Stimulated activated CD8-positive, alpha-beta memory T cell treated with anti-CD3 and anti-CD28 coated beads, Interleukin-12 subunit alpha, Interleukin-12 subunit beta, amount 100 ng/mL, for 24 hours (primary cell): ENCODE results near the gene IKZF2.

Experiments used
- DNase-seq: peaks from one replicate; pipeline ENCODE4 v3.0.0-alpha.2; 2020; ENCODE audit errors: extremely low read depth

IKZF2 gene

DNA sequence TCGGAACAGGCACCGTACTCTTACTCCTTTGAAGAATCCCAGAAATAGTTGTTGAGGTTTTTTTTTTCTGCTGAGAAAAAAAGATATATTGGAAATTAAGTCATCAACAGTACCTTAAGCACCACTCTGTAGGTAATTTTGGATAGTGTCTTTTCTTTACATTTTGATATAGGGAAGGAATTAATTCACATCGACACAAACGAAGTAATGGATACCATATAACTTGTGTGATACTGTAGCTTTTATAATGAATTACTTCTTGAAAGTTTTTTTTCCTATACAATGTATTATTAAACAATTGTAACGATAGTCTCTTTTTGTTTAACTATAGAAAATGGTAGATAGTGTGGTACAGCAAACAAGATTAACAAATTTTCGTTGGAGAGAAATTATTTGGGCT is 1.5 kb upstream of the IKZF2 start:
- no peak for DNase-seq

DNA sequence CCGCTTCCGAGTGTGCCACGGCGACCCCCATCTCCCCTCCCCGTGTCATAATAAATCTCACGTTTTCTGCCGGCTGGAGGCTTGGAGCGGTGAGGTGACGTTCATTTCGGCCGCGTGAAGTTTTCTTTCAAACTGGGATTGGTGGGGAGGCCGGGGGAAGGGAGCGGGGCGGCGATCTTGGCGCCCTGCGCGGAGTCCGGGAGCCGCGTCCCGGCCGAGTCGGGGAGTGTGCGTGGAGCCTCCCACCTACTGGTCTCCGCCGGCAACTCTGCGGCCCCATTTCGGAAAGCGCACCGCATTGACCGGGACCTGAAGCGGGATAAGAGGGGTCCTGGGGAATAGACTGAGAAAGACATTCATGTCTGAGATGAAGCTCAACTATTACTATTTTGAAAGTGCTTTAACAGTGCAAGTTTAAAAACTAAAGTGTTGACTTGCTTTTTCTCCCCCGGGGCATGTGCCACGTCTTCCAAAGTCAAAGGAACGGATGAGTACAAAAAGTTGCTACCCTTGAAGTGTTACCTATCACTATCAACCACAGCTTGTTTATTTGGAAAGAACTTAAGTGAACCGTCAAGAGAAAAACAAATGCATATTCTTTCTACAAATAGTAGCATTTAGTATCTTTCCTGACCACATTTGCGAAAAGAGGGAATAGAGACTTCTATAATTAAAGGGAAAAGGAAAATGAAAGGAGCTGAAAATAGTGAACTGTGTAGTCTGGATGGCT is 818 bp upstream of the IKZF2 start:
- DNase-seq, result no peak

DNA sequence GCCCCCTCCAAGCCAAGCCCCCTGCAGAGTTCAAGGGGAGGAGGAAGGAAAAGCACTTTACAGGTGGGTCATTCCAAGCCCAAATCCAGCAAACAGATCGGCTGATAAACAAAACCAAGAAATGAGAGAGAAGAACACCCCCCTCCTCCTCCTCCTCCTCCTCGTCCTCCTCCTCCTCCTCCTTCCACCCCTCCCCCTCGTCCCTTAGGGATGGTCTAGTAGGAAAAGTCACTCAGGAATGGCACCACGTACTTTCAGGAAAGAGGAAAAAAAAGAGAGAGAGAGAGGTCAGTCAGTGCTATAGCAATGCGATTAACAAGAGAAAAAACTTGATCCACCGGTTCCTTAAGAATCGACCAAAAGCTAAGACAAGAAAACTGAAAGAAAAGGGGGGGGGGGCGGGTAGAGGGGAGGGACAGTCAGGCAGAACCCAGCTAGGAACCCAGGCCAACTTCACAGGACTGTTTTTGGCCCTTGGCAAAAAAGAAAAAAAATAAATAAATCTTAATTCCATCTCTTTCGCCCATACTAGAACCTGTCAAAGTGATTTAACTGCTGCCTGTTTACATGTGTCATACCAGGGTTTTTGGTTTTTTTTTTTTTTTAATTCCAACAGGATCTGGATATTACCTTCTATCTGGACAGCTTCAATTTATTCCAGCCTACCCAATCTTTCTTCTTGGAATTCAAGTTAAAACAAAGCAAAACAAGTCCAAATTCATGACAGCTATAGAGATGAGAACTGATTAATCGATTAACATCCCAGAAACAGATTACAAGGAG is 906 bp downstream of the IKZF2 start:
- DNase-seq, result no peak

- no peak for DNase-seq
These were observed 1.5 kb downstream of the IKZF2 start for GRCh38 chr2:213149949-213150314.

DNA sequence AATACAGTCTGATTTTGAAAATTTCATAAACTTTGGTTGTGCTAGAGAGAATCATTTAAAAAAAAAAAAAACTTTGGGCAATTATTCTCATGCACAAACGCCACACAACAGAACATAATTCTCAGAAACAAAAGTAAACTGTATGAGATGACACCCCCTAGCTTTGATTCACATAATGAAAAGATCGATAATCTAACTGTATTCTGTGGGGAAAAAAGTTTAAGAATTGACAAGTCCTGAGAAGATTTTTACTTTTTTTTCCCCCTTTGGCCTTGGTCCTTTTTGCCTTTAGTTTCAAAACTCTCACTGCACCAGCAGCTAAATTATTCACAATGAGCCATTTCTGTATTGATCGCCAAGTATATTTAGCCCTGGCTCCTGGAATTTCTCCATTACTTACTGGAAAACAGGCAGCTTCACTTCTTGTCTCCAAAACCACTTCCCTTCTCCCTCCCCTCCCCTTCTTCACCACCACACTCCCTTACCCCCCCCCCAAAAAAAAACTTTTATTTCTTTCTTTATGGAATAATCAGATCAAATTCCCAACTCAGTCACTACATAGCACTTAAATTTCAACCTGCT is 2.0 kb downstream of the IKZF2 start:
- DNase-seq, result no peak

- no peak for DNase-seq
These were observed 2.7 kb downstream of the IKZF2 start for GRCh38 chr2:213148572-213149261.

GRCh38 chr2:213147538-213147937 is 3.9 kb downstream of the IKZF2 start:
- DNase-seq, result no peak

DNA sequence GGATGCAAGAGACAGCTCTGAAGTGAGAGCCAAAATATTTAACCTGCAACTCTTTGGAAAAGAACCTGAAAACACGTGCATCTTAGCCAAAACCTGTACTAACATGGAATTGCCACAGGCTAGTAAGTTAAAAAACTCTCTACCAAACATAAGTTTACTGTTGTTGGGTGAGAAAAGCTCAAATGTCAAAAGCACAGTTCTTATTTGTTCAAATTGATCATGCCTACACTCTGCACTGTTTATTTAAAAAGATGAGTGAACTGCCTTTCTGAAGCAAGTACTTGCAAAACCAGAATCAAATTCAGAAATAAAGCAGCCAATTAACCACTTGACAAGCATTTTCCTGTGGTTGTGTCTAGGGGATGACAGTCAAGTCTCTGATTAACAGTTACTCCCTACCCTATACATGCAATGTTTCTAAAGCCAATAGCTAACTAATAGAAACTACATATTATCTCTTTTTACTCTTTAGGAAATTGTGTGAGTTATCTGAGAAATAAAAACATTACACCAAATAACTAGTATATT is 5.6 kb downstream of the IKZF2 start:
- no peak for DNase-seq

DNA sequence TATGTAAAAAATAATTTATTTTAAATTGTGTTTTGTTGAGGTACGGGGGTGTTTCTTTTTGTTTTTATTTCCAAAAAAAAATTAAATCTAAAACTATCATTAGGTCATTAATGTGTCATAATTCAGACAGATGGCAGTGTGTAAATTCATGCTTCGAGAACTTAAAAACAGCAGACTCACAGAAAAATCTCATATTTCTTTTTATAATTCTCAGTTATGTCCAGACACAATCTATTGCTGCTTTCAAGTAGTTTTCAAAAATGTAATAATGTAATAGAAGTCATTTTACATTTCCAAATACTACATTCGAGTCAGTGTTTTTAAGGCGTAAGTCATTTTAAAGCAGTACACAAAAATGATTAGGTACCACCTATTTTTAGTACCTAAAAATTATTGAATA is 14.3 kb downstream of the IKZF2 start:
- no peak for DNase-seq

DNA sequence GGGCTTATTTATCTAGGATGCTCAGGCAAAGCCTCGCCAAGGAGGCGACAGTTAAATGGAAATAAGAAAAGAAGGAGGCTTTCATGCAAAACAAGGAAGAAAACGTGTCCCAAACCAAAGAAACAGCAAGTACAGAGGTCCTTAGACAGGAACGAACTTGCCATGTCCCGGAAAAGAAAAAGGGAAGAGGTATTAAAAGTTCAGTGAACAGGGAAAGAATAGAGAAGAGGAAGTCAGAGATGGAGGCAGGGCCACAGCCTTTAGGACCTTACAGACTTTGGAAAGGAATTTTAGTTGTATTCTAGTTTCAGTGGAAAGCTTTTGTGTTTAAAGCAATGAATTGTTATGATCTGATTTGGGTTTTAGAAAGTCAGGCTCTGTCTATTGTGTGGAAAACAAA is 22.1 kb downstream of the IKZF2 start:
- DNase-seq, result no peak

GRCh38 chr2:213125646-213126347 is 25.6 kb downstream of the IKZF2 start:
- no peak for DNase-seq

- no peak for DNase-seq
These were observed 28.7 kb downstream of the IKZF2 start for GRCh38 chr2:213122725-213123124.

- DNase-seq, result no peak
These were observed 29.7 kb downstream of the IKZF2 start for GRCh38 chr2:213121690-213122089.

DNA sequence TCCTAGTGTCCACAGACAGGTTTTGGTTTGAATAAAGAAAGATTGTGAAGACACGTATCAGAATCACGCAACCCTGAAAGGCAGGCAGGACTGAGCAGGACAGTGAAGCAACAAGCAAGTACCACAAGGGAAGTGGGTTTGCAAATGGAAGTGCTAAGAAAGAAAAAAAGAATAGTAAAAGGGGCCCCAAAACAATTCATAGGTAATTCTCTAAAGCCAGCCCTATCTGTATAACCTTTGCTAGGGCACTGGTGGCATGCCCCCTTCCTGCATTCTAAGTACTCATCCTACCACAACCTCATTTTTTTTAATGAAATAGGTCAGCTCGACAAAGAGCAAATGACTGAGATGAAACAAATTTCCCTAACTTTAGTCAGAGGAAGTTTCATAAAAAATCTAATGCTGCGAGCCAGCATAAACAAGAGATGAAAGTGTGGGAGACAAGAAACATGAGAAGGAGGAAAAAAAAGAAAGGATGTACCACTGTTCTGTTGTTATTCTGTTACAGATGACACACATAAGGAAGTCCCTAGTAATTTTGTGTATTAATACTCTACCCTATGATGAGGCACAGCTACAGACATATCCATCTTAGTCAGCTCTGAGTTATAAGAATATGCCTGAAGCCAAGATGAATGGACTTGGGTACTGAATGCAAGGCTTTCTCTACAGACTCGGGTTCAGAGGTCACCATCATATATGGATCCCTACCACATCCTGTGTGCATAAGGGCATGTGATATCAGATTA is 32.2 kb downstream of the IKZF2 start:
- no peak for DNase-seq

DNA sequence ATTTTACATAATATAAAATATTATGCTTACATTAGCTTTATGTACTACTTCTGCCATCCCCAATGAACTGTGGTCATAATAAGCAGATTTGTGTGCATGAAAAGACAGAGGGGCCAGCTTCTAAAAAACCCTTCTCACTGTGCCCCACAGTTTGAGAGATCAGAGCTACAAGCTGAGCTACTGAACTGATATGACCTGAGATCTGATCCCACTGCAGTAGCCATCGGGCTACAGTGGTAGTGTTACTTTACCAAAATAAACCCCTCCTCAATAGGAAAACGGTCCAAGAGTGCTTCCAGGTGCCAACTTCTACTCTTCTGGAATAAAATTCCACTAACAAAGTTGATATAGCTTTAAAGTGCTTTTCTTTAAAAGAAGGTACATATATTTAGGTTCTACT is 43.1 kb downstream of the IKZF2 start:
- DNase-seq, result no peak

DNA sequence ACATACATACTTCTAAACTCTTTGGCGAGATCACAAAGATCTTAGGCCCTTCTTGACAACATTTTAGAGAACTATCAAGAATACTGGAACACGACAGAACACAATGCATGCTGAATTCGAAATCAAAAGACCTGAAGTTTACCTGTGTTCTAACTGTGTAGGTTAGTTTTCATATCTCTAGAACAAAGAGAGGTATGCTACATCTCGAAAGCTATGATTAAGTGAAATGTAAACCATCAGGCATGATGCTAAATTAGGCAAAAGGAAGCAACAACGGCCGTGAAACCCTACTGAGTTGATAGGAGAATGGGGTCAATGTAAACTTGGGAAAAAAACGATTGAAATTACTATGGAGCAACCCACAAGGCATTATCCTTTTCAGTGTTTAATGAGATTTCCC is 43.7 kb downstream of the IKZF2 start:
- no peak for DNase-seq

- DNase-seq, result no peak
These were observed 46.2 kb downstream of the IKZF2 start for GRCh38 chr2:213105212-213105611.

DNA sequence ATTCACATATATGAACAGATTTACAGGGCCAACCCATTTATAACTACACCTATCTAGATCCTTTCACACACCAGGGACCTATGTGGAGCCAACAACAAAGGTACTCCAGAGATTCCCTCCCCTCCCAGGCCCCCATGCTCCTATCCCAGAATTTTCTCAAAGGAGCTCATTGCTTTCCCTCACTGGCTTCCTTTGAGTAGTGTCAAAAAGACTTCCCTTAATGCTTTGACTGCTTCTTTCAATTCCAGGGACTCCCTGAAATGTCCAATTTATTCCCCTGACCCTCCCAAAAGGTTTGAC is 46.6 kb downstream of the IKZF2 start:
- DNase-seq, result no peak

DNA sequence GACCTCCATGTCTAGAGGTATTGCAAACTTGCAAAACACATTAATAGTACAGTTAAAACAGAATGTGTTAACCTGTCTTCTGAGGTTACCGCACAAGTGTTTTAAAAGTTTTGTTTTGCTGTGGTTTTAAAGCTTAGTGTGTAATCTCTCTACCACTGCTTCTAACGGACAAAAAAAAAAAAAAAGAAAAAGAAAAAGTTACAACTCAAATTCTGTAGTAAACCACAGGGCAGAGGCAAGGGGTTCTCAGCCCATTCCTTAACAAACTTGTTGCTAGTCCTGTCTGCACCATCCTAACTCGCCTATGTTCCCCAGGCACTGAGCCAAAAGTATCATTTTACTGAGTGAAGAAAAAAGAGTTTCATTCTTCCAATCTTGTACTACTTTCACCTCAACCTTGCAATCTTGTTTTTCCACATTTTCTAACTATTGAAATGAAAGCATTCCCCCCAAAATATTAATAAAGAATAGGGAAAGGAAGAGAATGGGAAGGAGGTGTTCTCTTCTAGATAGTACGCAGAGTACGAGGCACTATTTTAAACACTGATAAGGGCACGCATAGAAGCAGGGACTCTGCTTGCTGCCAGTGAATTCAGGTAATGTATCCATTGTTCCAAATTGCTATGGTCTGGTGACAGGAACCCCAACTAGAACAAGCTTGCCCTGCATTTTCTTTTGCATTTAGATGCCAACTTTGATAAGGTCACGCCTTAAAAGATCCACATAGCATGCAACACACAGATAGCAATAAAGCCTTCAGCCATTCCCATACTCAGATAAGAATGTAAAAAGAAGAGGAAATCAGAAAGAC is 47.1 kb downstream of the IKZF2 start:
- no peak for DNase-seq
